Keratinocyte (primary cell): Measurements from ENCODE around the gene DARS2. TPM values are rescaled to one million over a fixed set of nuclear protein-coding genes. Genes with fewer than 3 reads are reported as not detected.

ENCODE experiments used
- DNase-seq: peaks from one replicate; pipeline ENCODE4 v3.0.0-alpha.2; 2011; ENCODE audit warnings: low read depth, missing footprints, low spot score
- FAIRE-seq: peaks from 2 replicates; lab custom pipeline; 2011; peaks lifted over from hg19 to GRCh38; lab: Jason Lieb, UNC
- H2AFZ ChIP-seq: 2 replicates; pipeline ENCODE4 v1.6.0; 2012; ENCODE audit warnings: low read length, control low read depth, inconsistent platforms; ENCODE audit not compliant: control insufficient read depth
- H3K27ac ChIP-seq: 2 replicates; pipeline ENCODE4 v1.5.1; 2011; ENCODE audit warnings: low read length; ENCODE audit not compliant: control insufficient read depth, insufficient read depth
- H3K27me3 ChIP-seq: 3 replicates; pipeline ENCODE4 v1.6.0; 2011; ENCODE audit warnings: low read length; ENCODE audit not compliant: control insufficient read depth, insufficient read depth; ENCODE audit errors: extremely low read depth
- H3K36me3 ChIP-seq, 2 experiments: 2 replicates in 1 of 2; 3 replicates in 1 of 2; pipeline ENCODE4 v1.5.1; 2011; ENCODE audit warnings: low read length in 2 of 2, mild to moderate bottlenecking in 1 of 2; ENCODE audit not compliant: control insufficient read depth in 2 of 2, insufficient read depth in 2 of 2; ENCODE audit errors: extremely low read depth in 1 of 2
- H3K4me1 ChIP-seq: 3 replicates; pipeline ENCODE4 v1.5.1; 2011; ENCODE audit warnings: low read length; ENCODE audit not compliant: control insufficient read depth, insufficient read depth; ENCODE audit errors: extremely low read depth
- H3K4me2 ChIP-seq: 3 replicates; pipeline ENCODE4 v1.6.0; 2011; ENCODE audit warnings: low read depth, low read length; ENCODE audit not compliant: control insufficient read depth, insufficient read depth; ENCODE audit errors: extremely low read depth
- H3K4me3 ChIP-seq, 3 experiments: fragments of 200-600 bp in 1 of 3; sonication (generic) in 1 of 3; 2 replicates in 2 of 3; 3 replicates in 1 of 3; pipeline ENCODE4 v1.5.1; 2011 to 2016; ENCODE audit warnings: low read length in 3 of 3, mild to moderate bottlenecking in 3 of 3, control low read depth in 2 of 3, inconsistent platforms in 1 of 3, low read depth in 1 of 3, mixed read lengths in 1 of 3, mixed run types in 1 of 3, moderate library complexity in 1 of 3; ENCODE audit not compliant: control insufficient read depth in 2 of 3, insufficient read depth in 2 of 3; ENCODE audit errors: extremely low read depth in 1 of 3
- H3K79me2 ChIP-seq: 2 replicates; pipeline ENCODE4 v1.6.0; 2012; ENCODE audit warnings: low read length; ENCODE audit not compliant: control insufficient read depth, insufficient read depth
- H3K9ac ChIP-seq: 3 replicates; pipeline ENCODE4 v1.6.0; 2011; ENCODE audit warnings: low read length; ENCODE audit not compliant: control insufficient read depth, insufficient read depth; ENCODE audit errors: extremely low read depth
- H3K9me1 ChIP-seq: 3 replicates; pipeline ENCODE4 v1.6.0; 2011; ENCODE audit warnings: low read length; ENCODE audit not compliant: control insufficient read depth, insufficient read depth; ENCODE audit errors: extremely low read depth
- H3K9me3 ChIP-seq: 2 replicates; pipeline ENCODE4 v1.5.1; 2012; ENCODE audit warnings: low read depth, low read length; ENCODE audit not compliant: control insufficient read depth
- H4K20me1 ChIP-seq: 3 replicates; pipeline ENCODE4 v1.6.0; 2011; ENCODE audit warnings: low read length; ENCODE audit not compliant: control insufficient read depth, insufficient read depth; ENCODE audit errors: extremely low read depth
- CTCF ChIP-seq, 3 experiments: IDR thresholded peaks in 1 of 3; conservative IDR thresholded peaks in 1 of 3; optimal IDR thresholded peaks in 1 of 3; 2 replicates in 2 of 3; 3 replicates in 1 of 3; pipeline versions ENCODE3 to v1.5.1; 2011; ENCODE audit warnings: low read length in 3 of 3, mild to moderate bottlenecking in 3 of 3, moderate library complexity in 2 of 3, control low read depth in 1 of 3, inconsistent platforms in 1 of 3; ENCODE audit not compliant: insufficient read depth in 2 of 3; ENCODE audit errors: extremely low read depth in 1 of 3
- EZH2 ChIP-seq: IDR thresholded peaks from one replicate; pipeline ENCODE4 v1.6.1; 2012; ENCODE audit warnings: inconsistent platforms, mild to moderate bottlenecking, low read length, moderate library complexity
- dilution Hi-C: fragments of 300-500 bp; cut with MboI; formaldehyde crosslinking; loops from one replicate; pipeline ENCODE4 v1.7.0; 2020; ENCODE audit warnings: low sequenced_read_pairs; ENCODE audit not compliant: extremely low pct_ligation_motif_present
- polyA plus RNA-seq, 5 experiments: library from polyadenylated mRNA; depleted of rRNA in 3 of 5; stranded (reverse) in 3 of 5; stranded (forward) in 1 of 5; unstranded in 1 of 5; fragments of >200 nt; gene quantifications; 1 replicate in 1 of 5; 2 replicates in 3 of 5; 3 replicates in 1 of 5; pipeline versions ENCODE4 v1.2.1 to v1.2.3, GENCODE V29; 2011 to 2012; ENCODE audit warnings: missing spikeins in 2 of 5, low read depth in 1 of 5, low replicate concordance in 1 of 5

The DARS2 gene
- polyA plus RNA-seq, 1 donor (not counting 4 experiments of a cell fraction or from before 2014, with no cell fraction given): 36.4 TPM

- Histone ChIP-seq H3K4me2 (no peak overlapping the region), H3K9ac (no peak overlapping the region), H3K27ac (no peak overlapping the region), H3K9me3 (no peaks in the 10 kb centered on the region), H3K4me1 (no peaks in the 10 kb centered on the region), H3K79me2 (no peaks in the 10 kb centered on the region), H3K4me3 (no peak overlapping the region), H4K20me1 (no peaks in the 10 kb centered on the region), H3K27me3 (no peaks in the 10 kb centered on the region), H3K9me1 (no peaks in the 10 kb centered on the region), H2AFZ (no peak overlapping the region), H3K36me3 (peaks cover 3 to 10% of the 10 kb centered on the region in 2 experiments)
- dilution Hi-C loops: no loop called here
- no peak for FAIRE-seq
- no peak for DNase-seq
- no peak for TF ChIP-seq CTCF (optimal IDR thresholded peaks at IDR 0.05 in 1 of 3, IDR thresholded peaks at IDR 0.05 in 1 of 3, conservative IDR thresholded peaks at IDR 0.05 in 1 of 3; ENCODE audit: extremely low read depth in 1 of 3, insufficient read depth in 2 of 3, low read length in 3 of 3)
- TF ChIP-seq EZH2: no peak
Measured at GRCh38 chr1:173886746-173887611, 62.5 kb downstream of the DARS2 start.

- dilution Hi-C loops: no loop called here
- Histone ChIP-seq H2AFZ (no peak overlapping the region), H3K4me3 (no peak overlapping the region), H3K4me2 (no peak overlapping the region), H3K9me3 (no peaks in the 10 kb centered on the region), H3K36me3 (peaks cover 3 to 10% of the 10 kb centered on the region in 2 experiments), H3K9me1 (no peaks in the 10 kb centered on the region), H3K79me2 (no peaks in the 10 kb centered on the region), H3K27me3 (no peaks in the 10 kb centered on the region), H4K20me1 (no peaks in the 10 kb centered on the region), H3K9ac (no peak overlapping the region), H3K4me1 (no peaks in the 10 kb centered on the region), H3K27ac (no peak overlapping the region)
- DNase-seq: no peak
- FAIRE-seq: no peak
- TF ChIP-seq EZH2: no peak
- no peak for TF ChIP-seq CTCF (optimal IDR thresholded peaks at IDR 0.05 in 1 of 3, IDR thresholded peaks at IDR 0.05 in 1 of 3, conservative IDR thresholded peaks at IDR 0.05 in 1 of 3; ENCODE audit: extremely low read depth in 1 of 3, insufficient read depth in 2 of 3, low read length in 3 of 3)
Measured at GRCh38 chr1:173887627-173888026, 63.2 kb downstream of the DARS2 start.
